CD4-positive, alpha-beta T cell treated with Interleukin-12 subunit alpha and Interleukin-12 subunit beta, for 1 hour (primary cell): Measurements from ENCODE around the gene PLCD1.
A peak's percentile ranks its signal among the peaks of the same experiment; 100 is the strongest.
"Not testable (repeated sequence)": the region's sequence is repeated elsewhere in the genome, so short reads cannot be mapped to it uniquely, and the experiment has no call there.

Experiments
- DNase-seq: peaks from one replicate; pipeline ENCODE4 v3.0.0-alpha.2; 2020

PLCD1 gene

DNA sequence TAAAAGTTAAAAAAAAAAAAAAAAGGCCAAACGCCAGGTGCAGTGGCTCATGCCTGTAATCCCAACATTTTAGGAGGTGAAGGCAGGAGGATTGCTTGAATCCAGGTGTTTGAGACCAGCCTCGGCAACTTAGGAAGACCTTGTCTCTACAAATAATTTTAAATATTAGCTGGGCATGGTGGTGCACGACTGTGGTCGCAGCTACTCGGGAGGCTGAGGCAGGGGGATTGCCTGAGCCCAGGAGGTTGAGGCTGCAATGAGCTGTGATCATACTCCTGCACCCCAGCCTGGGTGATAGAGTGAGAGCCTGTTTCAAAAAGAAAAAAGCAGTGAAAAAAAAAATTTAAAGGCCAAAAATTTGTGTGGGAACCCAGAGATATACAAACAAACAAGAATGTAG, 6.8 kb upstream of the PLCD1 start:
- DNase-seq, result no peak

DNA sequence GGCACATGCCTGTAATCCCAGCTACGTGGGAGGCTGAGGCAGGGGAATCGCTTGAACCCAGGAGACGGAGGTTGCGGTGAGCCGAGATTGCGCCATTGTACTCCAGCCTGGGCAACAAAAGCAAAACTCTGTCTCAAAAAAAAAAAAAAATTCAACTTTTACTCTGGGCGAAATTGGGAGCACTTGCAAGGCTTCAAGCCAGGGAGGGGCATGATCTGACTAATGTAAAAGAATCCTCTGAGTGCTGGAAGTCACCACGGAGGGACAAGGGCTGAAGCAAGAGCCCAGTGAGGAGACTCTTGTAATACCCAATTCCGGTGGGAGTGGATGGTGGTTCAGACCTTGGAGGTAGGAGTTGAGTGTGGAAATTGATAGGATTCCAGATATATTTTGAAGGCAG, 4.9 kb upstream of the PLCD1 start:
- DNase-seq, result not testable (repeated sequence)

DNA sequence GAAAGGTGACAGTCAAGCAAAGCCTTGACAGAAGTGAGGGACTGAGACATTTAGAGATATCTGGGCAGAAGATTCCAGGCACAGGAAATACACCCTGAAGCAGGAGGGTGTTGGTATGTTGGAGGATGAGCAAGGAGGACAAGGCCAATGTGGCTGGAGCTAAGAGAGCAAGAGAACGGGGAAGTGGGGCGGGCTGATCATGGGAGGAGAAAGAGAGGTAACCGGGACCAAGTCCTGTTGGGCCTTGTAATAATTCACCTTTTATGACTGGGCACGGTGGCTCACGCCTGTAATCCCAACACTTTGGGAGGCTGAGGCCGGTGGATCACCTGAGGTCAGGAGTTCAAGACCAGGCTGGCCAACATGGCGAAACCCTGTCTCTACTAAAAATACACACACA, 4.1 kb upstream of the PLCD1 start:
- not testable (repeated sequence) for DNase-seq

DNA sequence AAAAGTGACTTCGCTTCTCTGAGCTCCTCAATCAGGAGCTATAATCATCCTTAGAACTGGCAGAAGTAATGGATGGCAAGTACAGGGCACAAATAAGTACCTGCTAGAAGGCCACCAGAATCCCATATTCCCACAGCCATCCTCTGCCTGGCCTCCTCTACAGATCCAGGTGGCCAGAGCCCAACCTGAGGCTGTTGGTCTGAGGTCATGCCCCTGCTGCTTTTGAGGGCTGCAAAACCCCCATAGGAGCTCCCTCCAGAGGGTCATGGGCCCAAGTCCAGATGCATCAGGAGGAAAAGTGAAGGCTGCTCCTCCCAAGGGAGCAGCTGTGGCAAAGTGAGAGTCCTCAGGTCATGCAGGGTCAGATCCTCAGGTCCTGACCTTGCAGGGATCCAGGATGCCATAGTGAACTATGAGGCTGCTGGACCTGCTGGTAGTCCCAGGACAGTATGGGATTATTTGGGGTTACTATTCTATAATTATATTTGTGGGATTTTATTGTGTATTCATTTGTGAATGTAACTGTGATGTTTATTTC, 3.0 kb upstream of the PLCD1 start:
- no peak for DNase-seq

DNA sequence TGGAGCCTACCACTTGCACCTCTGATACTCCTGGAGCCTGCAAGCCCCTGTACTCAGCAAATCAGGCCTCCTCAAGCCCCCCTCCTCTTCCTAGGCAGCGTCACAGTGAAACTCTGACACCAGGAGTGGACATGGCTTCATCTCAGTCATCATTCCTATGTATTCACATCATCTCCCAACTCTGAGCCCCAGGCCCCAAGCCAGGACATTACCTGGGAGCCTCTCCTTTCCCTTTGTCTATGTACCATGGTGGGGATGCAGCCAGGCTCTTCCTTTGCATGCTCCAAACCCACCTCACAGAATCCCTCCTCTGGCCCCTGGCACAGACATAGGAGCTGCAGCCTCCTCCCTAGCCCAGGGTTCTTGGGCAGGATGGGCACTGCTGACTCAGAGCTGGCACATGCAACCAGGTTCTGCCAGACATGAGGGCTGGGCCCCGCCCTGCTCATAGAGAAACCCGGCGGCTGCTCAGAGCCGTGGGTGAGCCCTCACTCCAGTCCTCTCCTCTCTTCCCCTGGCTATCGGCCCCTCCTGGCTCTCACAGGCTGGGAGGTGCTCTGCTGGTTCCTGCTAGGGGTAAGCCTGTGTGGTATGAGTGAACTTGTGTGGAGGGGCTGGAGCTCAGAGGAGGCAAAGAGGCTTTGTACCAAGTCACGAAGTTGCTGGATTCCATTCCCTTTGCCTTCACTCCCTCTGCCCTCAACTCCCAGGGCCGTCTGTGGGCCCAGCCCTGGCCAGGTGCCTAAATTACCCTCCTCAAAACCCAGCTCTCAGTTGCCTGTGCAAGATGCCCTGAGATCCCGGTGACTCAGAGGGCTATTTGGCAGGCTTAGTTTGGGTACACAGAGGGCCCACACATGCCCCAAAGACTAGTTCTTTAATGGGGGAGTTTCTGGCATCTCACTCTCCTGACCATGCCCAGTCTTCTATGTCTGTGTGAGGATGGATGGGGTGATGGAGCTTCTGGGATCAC, 1.9 kb upstream of the PLCD1 start:
- peak; percentile 56 for DNase-seq

DNA sequence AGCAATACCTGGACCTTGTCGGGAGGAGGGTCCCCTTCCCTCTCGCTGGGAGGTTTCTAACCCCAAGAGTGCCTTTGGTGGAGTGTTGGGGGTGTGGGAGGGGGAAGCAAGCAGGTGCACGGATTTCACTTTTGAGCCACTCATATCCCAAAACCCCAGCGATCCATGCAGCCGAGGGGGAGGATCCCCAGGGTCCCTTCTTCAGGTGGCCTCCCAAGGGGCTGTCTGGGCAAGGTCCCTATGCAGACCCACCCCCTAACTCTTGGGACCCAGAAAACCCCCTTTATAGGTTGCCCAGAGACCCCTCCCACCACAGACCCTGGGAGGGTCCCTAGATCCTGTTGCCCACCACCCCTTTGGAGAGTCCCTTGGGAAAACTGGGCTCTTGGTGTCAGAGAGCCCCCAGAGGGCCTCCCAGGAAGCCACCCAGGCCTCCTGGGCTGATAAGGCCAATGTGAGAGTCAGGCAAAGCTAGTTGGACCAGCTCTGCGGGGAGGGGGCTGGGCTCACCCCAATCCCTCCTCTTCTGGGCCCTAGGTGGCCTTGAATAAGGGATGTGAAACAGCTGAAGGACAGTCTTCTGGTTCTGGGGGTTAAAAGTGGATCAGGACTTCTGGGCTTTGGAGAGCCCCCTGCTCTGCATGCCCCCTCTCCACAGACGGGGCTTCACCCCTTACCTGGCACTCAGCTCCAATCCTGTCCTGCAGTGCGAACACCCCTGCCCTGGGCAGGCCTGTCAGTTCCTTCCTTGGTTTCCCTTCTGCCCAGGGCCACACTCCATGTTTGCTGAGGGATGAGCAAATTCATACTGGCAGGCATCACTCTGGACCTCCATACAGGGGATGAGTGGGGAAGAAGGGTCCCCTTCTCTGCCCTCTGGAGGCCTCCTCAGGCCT, 932 bp upstream of the PLCD1 start:
- DNase-seq, result no peak

DNA sequence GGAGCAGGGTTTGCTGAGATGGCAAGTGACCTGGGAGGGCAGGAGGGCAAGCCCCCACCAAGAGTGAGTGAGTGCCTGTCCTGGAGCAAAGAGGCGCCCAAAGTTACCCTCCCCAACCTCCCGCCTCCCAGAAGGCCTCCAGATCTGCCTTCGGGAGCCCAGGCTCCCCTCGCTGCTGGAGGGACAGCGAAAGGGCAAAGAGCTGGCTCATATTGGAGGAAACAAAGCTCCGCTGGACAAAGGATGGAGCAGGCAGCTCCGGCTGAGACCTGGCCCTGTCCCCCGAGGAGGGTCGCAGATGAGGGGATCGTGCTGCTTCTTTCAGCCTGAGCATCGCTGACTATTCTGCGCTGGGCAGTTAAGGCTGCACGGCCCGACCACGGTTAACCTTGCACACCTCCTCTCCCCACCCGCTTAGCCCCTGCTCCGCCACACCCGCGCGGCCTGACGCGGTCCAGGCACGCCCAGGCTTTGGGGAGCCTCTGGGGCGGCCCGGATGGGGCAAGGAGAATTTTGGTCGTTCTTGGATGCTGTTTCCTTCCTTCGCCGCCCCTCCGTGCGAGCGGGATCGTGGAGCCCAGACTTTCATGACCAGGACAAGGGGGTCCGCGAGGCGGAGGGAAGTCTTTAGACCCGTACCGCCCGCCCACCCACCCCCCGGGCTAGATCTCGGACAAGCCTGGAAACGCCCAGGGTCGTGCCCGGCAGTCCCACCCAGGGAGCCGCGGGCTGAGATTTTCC, 651 bp downstream of the PLCD1 start:
- DNase-seq, result no peak

DNA sequence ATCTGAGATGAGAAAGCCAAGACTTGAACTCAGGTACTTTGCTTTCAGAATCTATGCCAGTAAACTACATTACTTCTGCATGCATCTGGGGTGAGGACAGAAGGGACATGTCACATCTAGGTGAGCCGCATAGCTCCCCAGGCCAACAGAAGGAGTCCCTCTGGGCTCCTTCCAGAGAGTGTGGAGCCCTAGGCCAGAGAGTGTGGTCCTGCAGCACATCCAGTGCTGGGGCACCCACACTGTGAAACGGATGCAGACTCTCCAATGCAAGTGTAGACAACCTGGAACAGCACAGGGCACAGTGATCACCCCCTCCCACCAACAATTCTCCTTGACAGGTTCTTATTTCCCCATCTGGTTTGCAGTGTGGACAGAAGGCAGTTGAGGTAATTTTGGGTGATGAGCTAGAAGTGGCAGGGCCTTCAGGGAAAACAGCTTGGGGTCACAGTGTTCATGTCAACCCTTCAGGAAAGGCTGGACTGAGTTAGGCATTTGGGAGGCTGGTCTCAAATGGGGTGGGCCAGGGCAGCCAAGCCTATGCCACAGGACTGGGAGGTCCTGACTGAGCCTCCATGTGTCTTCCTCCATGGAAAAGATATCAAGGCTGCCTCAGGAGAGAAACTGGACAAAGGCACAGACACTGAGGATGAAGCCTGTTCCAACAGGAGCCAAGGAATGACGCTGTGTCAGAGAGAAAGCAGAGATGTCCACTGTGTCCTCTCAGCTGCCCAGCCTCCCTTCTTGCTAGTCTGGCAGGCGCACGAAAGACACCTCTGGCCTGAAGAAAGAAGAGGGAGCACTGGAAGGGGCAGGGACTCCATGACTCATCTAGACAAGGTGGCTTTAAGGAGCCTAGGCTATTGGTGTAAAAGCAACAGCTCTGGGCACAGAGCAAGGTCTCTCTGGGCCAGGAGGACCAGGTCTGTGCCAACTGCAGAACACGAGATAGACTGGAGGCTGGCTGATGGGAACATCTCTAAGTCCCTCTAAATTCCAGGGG, 1.7 kb downstream of the PLCD1 start:
- DNase-seq, result no peak

DNA sequence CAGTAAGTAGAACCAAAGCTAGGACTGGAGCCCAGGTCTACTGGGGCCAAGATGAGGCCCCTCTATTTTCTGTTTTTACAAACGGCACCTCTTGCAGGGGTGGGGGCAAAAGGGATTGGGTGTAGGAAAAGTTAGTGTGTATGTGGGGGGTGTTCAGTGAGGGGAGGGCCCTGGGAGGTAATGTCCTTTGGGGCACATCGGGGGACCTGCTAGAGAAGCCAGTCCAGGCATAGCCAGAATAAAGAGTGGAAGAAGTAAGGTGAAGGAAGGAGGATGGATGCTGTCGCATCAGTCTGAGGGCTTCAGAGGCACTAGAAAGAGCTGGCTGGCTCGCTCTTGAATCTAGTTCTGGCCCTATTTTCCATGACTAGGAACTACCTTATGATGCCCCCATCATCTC, 2.6 kb downstream of the PLCD1 start:
- DNase-seq, result no peak

DNA sequence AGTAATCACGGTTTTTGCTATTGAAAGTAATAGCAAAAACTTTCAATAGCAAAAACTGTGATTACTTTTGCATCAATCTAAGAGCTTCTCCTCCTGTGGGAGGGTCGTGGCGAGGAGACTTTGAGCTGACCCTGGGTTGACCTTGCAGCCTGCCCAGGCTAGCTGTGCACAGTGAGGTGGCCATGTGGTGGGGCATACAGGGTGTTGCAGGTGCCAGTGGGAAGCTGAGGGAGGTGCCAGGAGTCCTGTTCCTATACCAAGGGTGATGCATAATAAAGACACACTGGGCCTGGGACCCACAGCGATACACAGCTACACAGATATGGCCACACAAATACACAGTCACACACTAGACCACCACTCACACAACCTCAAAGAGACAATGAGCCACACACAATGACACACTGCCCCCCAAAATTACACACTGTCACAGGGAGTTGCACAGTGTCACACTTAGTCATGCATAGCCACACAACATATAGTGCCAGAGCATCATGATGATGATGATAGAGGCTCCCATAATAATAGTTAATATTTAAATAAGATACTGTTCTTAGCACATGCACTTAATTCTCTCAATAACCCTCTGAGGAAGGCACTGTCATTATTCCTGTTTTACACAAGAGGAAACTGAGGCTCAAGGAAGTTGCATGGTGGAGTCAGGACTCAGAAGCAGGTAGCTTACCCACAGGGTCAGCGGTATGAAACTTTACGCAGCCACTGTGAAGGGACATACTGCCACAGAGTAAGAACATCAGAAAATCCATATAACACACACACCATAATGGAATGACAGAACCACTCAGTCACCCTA, 6.3 kb downstream of the PLCD1 start:
- DNase-seq, result no peak

DNA sequence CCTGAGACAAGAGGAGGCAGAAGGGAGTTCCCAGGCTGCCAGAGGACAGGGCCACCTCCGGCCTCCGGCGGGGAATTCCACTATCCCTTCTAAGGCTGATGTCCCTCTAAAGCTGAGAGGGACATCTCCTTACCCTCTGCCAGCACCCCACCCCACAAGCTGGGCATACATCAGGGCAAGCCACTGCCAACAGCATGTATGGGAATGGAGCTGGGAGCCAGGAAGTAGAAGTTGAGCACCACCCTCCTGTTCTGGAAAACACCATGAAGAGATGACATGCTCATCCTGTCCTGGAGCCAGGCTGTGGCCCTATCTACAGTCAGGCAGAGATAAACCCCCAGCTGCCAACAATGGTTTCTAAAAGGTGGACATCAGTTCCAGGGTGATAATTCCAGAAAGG, 7.1 kb downstream of the PLCD1 start:
- no peak for DNase-seq

DNA sequence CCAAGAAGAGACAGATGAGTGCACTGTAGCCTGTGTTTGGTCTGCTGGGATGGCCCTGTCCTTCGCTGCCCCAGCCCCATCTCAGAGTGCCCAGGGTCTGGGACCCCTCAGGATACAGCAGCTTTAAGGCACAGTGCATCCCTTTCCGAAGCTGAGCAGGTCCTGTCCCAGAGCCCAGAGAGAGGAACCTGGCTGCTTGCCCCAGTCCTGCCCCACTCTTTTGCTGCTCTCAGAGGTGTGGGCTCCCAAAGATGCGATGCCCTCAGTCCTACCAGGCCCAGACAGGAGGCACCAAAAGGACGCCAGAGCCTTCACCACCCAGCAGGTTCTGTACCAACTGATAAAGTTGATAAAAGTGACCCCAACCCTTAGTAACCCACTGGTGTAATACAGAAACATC, 8.2 kb downstream of the PLCD1 start:
- no peak for DNase-seq

DNA sequence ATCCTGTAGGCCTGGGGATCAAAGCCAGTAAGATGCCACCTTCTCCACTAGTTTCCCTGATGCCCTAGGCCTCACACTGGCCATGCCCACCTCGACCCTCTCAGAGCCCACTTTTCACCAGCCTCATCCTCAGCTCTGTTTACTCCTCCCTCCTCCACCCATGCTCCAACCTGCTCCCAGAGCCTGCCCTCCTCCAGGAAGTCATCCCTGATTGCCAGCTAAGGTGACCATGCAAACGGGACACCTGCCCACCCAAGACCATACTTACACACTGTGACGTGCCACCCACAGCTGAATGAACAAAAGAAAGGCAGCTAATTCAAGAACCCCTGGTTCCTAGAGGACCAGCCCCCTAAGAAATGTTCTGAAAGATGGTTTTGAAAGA, 9.1 kb downstream of the PLCD1 start:
- no peak for DNase-seq

DNA sequence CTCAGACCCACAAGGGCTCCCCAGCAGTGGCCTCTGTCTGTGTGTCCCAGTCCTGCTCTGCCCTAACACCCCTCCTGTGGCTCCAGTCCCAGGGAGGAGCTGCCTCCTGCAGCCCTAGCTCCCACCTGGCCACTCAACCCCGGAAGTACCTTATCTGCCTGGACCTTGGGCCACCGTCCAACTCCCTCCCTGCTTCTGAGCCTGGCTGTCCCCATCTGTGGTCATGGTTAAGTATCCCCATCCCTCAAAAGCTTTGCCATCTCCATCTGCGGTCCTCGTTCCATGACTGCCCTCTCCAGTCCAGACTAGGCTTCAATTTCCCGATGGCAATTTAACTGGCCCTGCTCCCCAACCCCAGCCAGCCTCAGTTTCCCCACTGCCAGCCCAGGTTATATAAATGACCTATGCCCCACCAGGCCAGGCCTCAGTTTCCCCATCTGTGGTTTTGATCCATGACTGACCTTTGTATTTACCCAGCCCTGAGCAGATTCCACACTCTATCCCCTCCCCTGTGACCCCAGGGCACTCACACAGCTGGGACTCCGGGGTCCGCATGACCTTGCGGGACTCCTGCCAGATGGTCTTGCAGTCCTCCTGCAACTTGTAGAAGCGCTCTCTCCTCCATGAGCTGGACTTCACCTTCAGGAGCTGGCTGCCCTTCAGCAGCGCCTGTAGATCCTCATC, 9.6 kb downstream of the PLCD1 start:
- DNase-seq, result no peak

DNA sequence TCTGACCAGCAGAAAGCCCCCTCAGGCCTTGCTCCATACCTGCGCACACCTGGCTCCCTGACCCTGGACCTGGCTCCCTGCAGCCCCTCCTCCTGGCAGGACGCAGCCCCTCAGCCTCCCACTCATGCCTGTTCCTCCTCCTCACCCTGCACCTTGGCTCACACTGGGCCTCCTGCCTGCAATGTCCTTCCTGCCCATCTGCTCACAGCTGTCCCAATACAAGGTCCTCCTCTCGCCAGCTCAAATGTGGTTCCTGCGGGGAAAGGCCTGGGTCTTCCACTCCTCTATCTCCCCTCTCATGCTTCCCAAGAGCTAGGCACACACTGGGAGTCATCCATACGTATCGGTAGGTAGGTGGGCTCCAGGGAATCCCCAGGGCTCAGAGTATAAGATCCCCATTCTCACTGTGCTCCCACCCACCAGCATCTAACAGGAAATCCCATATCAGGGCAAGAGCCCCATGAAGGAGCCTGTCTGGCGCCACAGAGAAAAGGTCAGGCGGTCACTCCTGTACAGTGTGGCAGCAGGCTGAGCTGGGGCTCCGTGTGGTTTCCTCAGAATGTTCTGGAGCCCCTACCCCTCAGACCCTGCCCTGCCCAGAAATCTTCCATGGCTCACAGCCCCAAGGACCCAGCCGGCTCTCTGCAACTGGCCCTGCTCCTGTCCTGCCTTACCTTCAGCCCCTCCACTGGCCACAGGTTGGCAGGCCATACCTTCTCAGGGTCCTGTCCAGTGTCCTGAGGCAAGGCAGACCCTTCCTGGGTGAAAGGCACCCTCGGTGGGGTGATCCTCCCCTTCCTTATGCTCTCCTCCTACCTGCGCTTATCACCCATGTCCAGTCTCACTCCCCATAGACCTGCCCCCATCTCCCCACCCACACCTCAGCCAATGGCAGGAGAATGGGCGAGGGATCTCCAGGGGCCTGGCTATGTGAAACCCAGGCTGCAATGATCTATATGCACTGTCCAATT, 10.9 kb downstream of the PLCD1 start:
- no peak for DNase-seq

DNA sequence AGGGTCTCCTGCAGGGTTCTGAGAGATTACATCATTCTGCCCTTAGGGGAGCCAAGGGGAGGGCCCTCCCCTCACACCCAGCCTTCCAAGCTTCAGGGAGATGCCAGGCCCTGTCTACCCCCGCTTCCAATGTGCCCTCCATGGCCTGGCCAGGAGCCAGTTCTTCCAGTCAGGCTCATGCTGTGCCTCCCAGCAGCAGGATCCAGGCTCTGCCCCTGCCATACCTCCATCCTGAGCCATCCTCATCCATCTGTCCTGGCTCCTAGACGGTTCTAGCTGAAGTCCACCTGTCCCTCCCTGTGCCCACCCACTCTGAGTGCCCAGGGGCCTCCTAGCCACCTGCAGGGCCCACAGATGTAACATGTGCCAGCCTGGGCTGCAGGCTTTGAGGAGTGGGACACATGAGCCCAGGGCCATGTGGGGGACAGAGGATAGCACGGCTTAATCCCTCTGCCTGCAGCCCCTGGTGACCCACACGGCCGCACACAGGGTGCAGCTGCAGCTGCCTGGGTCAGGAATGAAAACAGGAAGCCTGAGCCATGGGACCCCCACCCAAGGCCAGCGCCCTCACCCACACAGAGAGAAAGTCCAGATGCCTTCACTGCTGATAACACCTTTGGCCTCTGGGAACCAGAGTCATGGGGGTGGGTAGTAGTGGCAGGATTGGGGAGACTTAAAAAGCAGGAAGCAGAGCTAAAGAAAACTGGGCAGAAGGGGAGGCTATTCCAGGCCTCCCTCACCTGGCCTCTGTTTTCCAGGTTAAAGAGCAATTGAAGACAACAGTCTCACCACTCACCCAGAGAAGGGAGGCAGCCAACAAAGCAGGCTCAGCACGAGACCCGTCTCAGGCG, 11.8 kb downstream of the PLCD1 start:
- DNase-seq, result no peak

DNA sequence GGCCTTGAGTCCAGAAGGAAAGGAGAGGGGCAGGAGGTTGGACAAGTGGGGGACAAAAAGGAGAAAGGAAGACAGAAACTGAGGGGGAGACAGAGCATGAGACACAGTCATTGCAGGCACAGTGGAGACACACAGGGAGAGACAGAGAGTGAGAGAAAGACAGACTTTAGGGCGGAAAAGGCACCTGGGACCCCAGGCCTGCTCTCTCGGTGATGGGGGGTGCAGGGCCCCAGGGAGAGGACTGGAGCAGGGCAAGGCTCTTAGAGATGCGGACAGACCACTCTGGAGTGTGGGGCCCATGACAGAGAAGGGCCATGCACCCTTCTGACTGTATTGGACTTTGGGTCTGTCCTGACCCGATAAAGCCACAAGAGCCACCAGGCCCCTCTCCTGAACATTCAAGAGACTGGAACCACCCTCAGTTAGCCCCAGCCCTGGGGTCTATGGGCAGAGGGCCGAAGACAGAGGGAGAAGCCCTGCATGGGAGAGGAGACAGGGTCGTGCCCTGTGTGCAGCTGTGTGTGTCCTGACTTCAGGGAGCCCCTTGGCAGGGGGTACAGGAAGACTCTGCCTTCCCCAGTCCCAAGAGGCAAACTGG, 12.5 kb downstream of the PLCD1 start:
- no peak for DNase-seq
